K562 (cell line): Measurements from ENCODE around the gene TBC1D17. TPM values are rescaled to one million over a fixed set of nuclear protein-coding genes. Genes with fewer than 3 reads are reported as not detected.

Experiments used
- EWSR1 ChIP-seq: fragments of 450-650 bp; IDR thresholded peaks from 2 replicates; pipeline ENCODE4 v1.6.1; 2018; ENCODE audit warnings: borderline replicate concordance, mild to moderate bottlenecking, low read depth, moderate library complexity; ENCODE audit not compliant: partially characterized antibody
- FOXJ2 ChIP-seq: fragments of 200-800 bp; sonication (Bioruptor generic); IDR thresholded peaks from 2 replicates; pipeline ENCODE4 v1.6.1; 2016; ENCODE audit warnings: missing genetic modification characterization, missing compliant biosample characterization
- POLR2AphosphoS2 ChIP-seq: IDR thresholded peaks from 2 replicates; pipeline ENCODE4 v1.6.1; 2012; ENCODE audit warnings: low read length, improper control_type of control experiment
- TAF1 ChIP-seq: IDR thresholded peaks from 2 replicates; pipeline ENCODE4 v1.6.1; 2011; ENCODE audit warnings: mild to moderate bottlenecking, low read length, moderate library complexity; ENCODE audit not compliant: insufficient read depth, control insufficient read depth, severe bottlenecking; ENCODE audit errors: extremely low read depth
- ZBTB7A ChIP-seq: IDR thresholded peaks from 2 replicates; pipeline ENCODE4 v1.6.1; 2011; ENCODE audit warnings: low read depth, mild to moderate bottlenecking, low read length, moderate library complexity, borderline replicate concordance; ENCODE audit not compliant: control insufficient read depth
- polyA plus RNA-seq, 8 experiments: library from polyadenylated mRNA; depleted of rRNA in 4 of 8; stranded (reverse) in 5 of 8; unstranded in 3 of 8; fragments of >200 nt; fragmentation: Nextera tagmentation in 2 of 8; fragmentation: Illumina TruSeq in 1 of 8; extraction: Ambion mirVana in 2 of 8; extraction: Trizol in 1 of 8; gene quantifications; 2 replicates each; pipeline versions ENCODE4 v1.2.1 to v1.2.3, GENCODE V29; 2011 to 2014; ENCODE audit warnings: inconsistent platforms in 1 of 8, missing spikeins in 1 of 8
- total RNA-seq, 7 experiments: library from RNA; depleted of rRNA in 6 of 7; stranded (reverse); fragments of >200 nt in 6 of 7; fragmentation: Illumina TruSeq in 2 of 7; extraction: Trizol in 2 of 7; gene quantifications; 2 replicates each; pipeline versions ENCODE4 v1.2.1 to v1.2.3, GENCODE V29; 2011 to 2021; ENCODE audit warnings: low replicate concordance in 1 of 7
- TF ChIP-seq, protein P1 (sequence below): fragments of 450-650 bp; formaldehyde crosslinking; IDR thresholded peaks from 2 replicates; pipeline ENCODE4 v1.4.0; 2020; ENCODE audit warnings: mild to moderate bottlenecking, moderate library complexity
- TF ChIP-seq, protein P2 (sequence below): fragments of 250-450 bp; sonication (Bioruptor Pico); IDR thresholded peaks from 2 replicates; pipeline ENCODE4 v1.4.0; 2020; ENCODE audit warnings: borderline replicate concordance
- TF ChIP-seq, protein P3 (sequence below): sonication (generic); formaldehyde crosslinking; IDR thresholded peaks from 2 replicates; pipeline ENCODE4 v1.8.1; 2023; ENCODE audit warnings: mild to moderate bottlenecking, missing genetic modification reagents
- TF ChIP-seq, protein P4 (sequence below): fragments of 250-450 bp; sonication (Bioruptor Pico); IDR thresholded peaks from 2 replicates; pipeline ENCODE4 v1.4.0; 2020
- TF ChIP-seq, protein P5 (sequence below): fragments of 450-650 bp; formaldehyde crosslinking; IDR thresholded peaks from 2 replicates; pipeline ENCODE4 v1.4.0; 2020; ENCODE audit warnings: mild to moderate bottlenecking, mixed read lengths

The TBC1D17 gene
- total and polyA plus RNA-seq, 9 of the 15 experiments (the other 6 are each of a cell fraction or from before 2014, with no cell fraction given), result 0.42 to 16.0 (median 3.8) TPM

DNA sequence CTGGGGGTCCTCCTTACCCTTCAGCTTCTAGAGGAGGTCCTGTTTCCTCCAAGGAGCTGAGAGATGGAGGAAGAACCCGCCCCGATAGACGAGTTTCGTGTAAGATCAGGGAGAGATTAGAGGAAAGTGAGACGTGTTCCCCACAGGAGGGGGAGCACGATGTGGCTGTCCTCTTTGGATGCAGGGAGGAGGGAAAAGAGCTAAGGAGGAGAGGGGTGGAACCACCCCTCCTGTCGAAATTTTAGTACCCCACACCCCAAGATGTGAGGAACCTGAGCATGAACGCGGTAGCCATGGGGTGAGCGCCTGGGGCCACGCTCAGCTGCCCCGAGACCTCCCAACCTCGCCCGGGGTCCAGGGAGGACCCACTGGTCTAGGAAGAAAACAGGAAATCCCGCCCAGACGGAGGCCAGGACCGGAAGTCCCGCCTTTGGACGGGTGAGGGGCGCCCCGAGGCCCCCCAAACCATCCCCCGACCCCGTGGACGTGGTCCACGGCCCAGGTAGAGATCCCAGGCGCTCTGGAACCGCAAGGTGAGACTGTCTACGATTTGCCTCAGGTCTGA, 1.6 kb upstream of the TBC1D17 start (continued):
- TF ChIP-seq, protein P1, sequence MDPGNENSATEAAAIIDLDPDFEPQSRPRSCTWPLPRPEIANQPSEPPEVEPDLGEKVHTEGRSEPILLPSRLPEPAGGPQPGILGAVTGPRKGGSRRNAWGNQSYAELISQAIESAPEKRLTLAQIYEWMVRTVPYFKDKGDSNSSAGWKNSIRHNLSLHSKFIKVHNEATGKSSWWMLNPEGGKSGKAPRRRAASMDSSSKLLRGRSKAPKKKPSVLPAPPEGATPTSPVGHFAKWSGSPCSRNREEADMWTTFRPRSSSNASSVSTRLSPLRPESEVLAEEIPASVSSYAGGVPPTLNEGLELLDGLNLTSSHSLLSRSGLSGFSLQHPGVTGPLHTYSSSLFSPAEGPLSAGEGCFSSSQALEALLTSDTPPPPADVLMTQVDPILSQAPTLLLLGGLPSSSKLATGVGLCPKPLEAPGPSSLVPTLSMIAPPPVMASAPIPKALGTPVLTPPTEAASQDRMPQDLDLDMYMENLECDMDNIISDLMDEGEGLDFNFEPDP (CRISPR knock-in tag), result no peak
- TF ChIP-seq, protein P2, sequence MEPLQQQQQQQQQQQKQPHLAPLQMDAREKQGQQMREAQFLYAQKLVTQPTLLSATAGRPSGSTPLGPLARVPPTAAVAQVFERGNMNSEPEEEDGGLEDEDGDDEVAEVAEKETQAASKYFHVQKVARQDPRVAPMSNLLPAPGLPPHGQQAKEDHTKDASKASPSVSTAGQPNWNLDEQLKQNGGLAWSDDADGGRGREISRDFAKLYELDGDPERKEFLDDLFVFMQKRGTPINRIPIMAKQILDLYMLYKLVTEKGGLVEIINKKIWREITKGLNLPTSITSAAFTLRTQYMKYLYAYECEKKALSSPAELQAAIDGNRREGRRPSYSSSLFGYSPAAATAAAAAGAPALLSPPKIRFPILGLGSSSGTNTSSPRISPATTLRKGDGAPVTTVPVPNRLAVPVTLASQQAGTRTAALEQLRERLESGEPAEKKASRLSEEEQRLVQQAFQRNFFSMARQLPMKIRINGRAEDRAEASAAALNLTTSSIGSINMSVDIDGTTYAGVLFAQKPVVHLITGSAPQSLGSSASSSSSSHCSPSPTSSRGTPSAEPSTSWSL (CRISPR knock-in tag), result no peak
- TF ChIP-seq, protein P3, sequence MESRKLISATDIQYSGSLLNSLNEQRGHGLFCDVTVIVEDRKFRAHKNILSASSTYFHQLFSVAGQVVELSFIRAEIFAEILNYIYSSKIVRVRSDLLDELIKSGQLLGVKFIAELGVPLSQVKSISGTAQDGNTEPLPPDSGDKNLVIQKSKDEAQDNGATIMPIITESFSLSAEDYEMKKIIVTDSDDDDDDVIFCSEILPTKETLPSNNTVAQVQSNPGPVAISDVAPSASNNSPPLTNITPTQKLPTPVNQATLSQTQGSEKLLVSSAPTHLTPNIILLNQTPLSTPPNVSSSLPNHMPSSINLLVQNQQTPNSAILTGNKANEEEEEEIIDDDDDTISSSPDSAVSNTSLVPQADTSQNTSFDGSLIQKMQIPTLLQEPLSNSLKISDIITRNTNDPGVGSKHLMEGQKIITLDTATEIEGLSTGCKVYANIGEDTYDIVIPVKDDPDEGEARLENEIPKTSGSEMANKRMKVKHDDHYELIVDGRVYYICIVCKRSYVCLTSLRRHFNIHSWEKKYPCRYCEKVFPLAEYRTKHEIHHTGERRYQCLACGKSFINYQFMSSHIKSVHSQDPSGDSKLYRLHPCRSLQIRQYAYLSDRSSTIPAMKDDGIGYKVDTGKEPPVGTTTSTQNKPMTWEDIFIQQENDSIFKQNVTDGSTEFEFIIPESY (CRISPR knock-in tag), result no peak
- TF ChIP-seq, protein P4, sequence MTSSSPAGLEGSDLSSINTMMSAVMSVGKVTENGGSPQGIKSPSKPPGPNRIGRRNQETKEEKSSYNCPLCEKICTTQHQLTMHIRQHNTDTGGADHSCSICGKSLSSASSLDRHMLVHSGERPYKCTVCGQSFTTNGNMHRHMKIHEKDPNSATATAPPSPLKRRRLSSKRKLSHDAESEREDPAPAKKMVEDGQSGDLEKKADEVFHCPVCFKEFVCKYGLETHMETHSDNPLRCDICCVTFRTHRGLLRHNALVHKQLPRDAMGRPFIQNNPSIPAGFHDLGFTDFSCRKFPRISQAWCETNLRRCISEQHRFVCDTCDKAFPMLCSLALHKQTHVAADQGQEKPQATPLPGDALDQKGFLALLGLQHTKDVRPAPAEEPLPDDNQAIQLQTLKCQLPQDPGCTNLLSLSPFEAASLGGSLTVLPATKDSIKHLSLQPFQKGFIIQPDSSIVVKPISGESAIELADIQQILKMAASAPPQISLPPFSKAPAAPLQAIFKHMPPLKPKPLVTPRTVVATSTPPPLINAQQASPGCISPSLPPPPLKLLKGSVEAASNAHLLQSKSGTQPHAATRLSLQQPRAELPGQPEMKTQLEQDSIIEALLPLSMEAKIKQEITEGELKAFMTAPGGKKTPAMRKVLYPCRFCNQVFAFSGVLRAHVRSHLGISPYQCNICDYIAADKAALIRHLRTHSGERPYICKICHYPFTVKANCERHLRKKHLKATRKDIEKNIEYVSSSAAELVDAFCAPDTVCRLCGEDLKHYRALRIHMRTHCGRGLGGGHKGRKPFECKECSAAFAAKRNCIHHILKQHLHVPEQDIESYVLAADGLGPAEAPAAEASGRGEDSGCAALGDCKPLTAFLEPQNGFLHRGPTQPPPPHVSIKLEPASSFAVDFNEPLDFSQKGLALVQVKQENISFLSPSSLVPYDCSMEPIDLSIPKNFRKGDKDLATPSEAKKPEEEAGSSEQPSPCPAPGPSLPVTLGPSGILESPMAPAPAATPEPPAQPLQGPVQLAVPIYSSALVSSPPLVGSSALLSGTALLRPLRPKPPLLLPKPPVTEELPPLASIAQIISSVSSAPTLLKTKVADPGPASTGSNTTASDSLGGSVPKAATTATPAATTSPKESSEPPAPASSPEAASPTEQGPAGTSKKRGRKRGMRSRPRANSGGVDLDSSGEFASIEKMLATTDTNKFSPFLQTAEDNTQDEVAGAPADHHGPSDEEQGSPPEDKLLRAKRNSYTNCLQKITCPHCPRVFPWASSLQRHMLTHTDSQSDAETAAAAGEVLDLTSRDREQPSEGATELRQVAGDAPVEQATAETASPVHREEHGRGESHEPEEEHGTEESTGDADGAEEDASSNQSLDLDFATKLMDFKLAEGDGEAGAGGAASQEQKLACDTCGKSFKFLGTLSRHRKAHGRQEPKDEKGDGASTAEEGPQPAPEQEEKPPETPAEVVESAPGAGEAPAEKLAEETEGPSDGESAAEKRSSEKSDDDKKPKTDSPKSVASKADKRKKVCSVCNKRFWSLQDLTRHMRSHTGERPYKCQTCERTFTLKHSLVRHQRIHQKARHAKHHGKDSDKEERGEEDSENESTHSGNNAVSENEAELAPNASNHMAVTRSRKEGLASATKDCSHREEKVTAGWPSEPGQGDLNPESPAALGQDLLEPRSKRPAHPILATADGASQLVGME (CRISPR knock-in tag), result no peak
- TF ChIP-seq FOXJ2 (tag) (peak; percentile 9; the same call in 1 of the 2 replicates), ZBTB7A (peak; percentile 75), TAF1 (peak; percentile 16), POLR2AphosphoS2 (no peak), EWSR1 (no peak)
- TF ChIP-seq, protein P5, sequence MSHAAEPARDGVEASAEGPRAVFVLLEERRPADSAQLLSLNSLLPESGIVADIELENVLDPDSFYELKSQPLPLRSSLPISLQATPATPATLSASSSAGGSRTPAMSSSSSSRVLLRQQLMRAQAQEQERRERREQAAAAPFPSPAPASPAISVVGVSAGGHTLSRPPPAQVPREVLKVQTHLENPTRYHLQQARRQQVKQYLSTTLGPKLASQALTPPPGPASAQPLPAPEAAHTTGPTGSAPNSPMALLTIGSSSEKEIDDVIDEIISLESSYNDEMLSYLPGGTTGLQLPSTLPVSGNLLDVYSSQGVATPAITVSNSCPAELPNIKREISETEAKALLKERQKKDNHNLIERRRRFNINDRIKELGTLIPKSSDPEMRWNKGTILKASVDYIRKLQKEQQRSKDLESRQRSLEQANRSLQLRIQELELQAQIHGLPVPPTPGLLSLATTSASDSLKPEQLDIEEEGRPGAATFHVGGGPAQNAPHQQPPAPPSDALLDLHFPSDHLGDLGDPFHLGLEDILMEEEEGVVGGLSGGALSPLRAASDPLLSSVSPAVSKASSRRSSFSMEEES (CRISPR knock-in tag), result no peak
